Gastroesophageal sphincter (tissue), 2 donors: Measurements from ENCODE around the gene UGT1A10.

Source experiments
- POLR2A ChIP-seq, 2 donors: fragments of 450-650 bp; IDR thresholded peaks; one replicate each; pipeline ENCODE4 v1.6.1; 2017; ENCODE audit warnings: antibody characterized with exemption in 2 of 2, mild to moderate bottlenecking in 2 of 2, moderate library complexity in 1 of 2
- POLR2AphosphoS5 ChIP-seq: sonication (generic); formaldehyde crosslinking; IDR thresholded peaks from one replicate; pipeline ENCODE4 v1.6.1; 2017; ENCODE audit warnings: antibody characterized with exemption

DNA sequence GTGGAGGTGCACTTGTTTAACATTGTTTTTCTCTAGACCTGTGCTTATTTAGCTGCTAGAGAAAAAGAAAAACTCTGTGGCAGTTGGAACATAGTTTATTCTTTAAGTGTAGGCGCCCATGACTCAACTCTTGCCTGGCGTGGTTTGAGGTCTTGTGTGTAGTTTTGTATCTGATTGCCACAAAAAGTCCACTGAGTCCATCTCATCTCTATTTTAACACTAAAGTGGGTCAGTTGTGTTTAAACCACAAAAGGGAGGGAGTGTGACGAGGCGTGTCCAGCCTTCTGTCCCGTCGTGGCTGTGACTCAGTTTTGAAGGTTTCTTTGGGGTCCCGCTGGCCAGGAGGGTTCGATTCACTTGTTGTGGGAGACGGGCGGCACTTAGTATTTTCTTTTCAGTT, 20.2 kb downstream of the UGT1A10 start:
- TF ChIP-seq POLR2A (IDR thresholded peaks at IDR 0.05) (no peak), POLR2AphosphoS5 (no peak)
